ENCODE results near the gene CWC15. TPM values are rescaled to one million over a fixed set of nuclear protein-coding genes. Genes with fewer than 3 reads are reported as not detected.

Gene CWC15
- total RNA-seq, 1 donor from 2014 or later = 59.2 TPM

GRCh38 chr11:94993400-94993943 lies 20.1 kb upstream of the CWC15 start:
- Histone ChIP-seq H3K4me2 (ENCODE audit: low read length) (no peak overlapping the region), H3K4me3 (ENCODE audit: insufficient read depth, low read depth, low read length) (no peak overlapping the region), H2AFZ (ENCODE audit: low read depth, low read length) (no peak overlapping the region), H3K9me3 (ENCODE audit: insufficient read depth, low read depth, low read length) (no peaks in the 10 kb centered on the region), H3K36me3 (ENCODE audit: insufficient read depth, low read length) (no peaks in the 10 kb centered on the region), H3K9ac (ENCODE audit: low read length) (no peak overlapping the region), H3K27ac (ENCODE audit: low read depth, low read length) (no peak overlapping the region), H4K20me1 (ENCODE audit: insufficient read depth, low read length) (no peaks in the 10 kb centered on the region), H3K79me2 (ENCODE audit: insufficient read depth, low read length) (no peaks in the 10 kb centered on the region), H3K4me1 (ENCODE audit: insufficient read depth, low read length) (no peaks in the 10 kb centered on the region), H3K27me3 (ENCODE audit: insufficient read depth, low read length) (no peaks in the 10 kb centered on the region)
- Mint-ChIP-seq H3K4me1 (ENCODE audit: low read depth, unreplicated experiment) (no peaks in the 10 kb centered on the region), H3K27me3 (ENCODE audit: low read depth, unreplicated experiment) (peaks cover 11% of the 10 kb centered on the region), H3K27ac (ENCODE audit: unreplicated experiment) (no peak overlapping the region), H3K9me3 (ENCODE audit: unreplicated experiment) (no peaks in the 10 kb centered on the region), H3K36me3 (ENCODE audit: low read depth, unreplicated experiment) (no peaks in the 10 kb centered on the region), H3K4me3 (ENCODE audit: unreplicated experiment) (no peak overlapping the region)
- no peak for TF ChIP-seq EZH2 (IDR thresholded peaks at IDR 0.05; ENCODE audit: insufficient read depth, low read length)
- no peak for TF ChIP-seq CTCF (IDR thresholded peaks at IDR 0.05; ENCODE audit: insufficient read depth, low read depth, low read length)
- no peak for FAIRE-seq
- no peak for DNase-seq (ENCODE audit: low read depth)

- Histone ChIP-seq H3K9ac (ENCODE audit: low read length) (no peak overlapping the region), H3K79me2 (ENCODE audit: insufficient read depth, low read length) (no peaks in the 10 kb centered on the region), H2AFZ (ENCODE audit: low read depth, low read length) (no peak overlapping the region), H3K4me3 (ENCODE audit: insufficient read depth, low read depth, low read length) (no peak overlapping the region), H3K4me1 (ENCODE audit: insufficient read depth, low read length) (no peaks in the 10 kb centered on the region), H3K36me3 (ENCODE audit: insufficient read depth, low read length) (no peaks in the 10 kb centered on the region), H3K27ac (ENCODE audit: low read depth, low read length) (no peak overlapping the region), H3K9me3 (ENCODE audit: insufficient read depth, low read depth, low read length) (no peaks in the 10 kb centered on the region), H3K4me2 (ENCODE audit: low read length) (no peak overlapping the region), H4K20me1 (ENCODE audit: insufficient read depth, low read length) (no peaks in the 10 kb centered on the region), H3K27me3 (ENCODE audit: insufficient read depth, low read length) (no peaks in the 10 kb centered on the region)
- Mint-ChIP-seq H3K4me1 (ENCODE audit: low read depth, unreplicated experiment) (no peaks in the 10 kb centered on the region), H3K9me3 (ENCODE audit: unreplicated experiment) (no peaks in the 10 kb centered on the region), H3K4me3 (ENCODE audit: unreplicated experiment) (no peak overlapping the region), H3K27ac (ENCODE audit: unreplicated experiment) (no peak overlapping the region), H3K27me3 (ENCODE audit: low read depth, unreplicated experiment) (peaks cover 14% of the 10 kb centered on the region), H3K36me3 (ENCODE audit: low read depth, unreplicated experiment) (no peaks in the 10 kb centered on the region)
- no peak for DNase-seq (ENCODE audit: low read depth)
- TF ChIP-seq CTCF (IDR thresholded peaks at IDR 0.05; ENCODE audit: insufficient read depth, low read depth, low read length) (no peak), EZH2 (IDR thresholded peaks at IDR 0.05; ENCODE audit: insufficient read depth, low read length) (no peak)
- FAIRE-seq = no peak
These were observed 15.4 kb upstream of the CWC15 start for GRCh38 chr11:94988748-94989147.

- Histone ChIP-seq H3K36me3 (ENCODE audit: insufficient read depth, low read length) (no peaks in the 10 kb centered on the region), H3K9ac (ENCODE audit: low read length) (no peak overlapping the region), H3K4me2 (ENCODE audit: low read length) (no peak overlapping the region), H3K79me2 (ENCODE audit: insufficient read depth, low read length) (no peaks in the 10 kb centered on the region), H3K9me3 (ENCODE audit: insufficient read depth, low read depth, low read length) (no peaks in the 10 kb centered on the region), H3K4me3 (ENCODE audit: insufficient read depth, low read depth, low read length) (no peak overlapping the region), H3K27me3 (ENCODE audit: insufficient read depth, low read length) (no peaks in the 10 kb centered on the region), H4K20me1 (ENCODE audit: insufficient read depth, low read length) (no peaks in the 10 kb centered on the region), H2AFZ (ENCODE audit: low read depth, low read length) (no peak overlapping the region), H3K4me1 (ENCODE audit: insufficient read depth, low read length) (no peaks in the 10 kb centered on the region), H3K27ac (ENCODE audit: low read depth, low read length) (no peak overlapping the region)
- Mint-ChIP-seq H3K4me1 (ENCODE audit: low read depth, unreplicated experiment) (no peaks in the 10 kb centered on the region), H3K27ac (ENCODE audit: unreplicated experiment) (no peak overlapping the region), H3K36me3 (ENCODE audit: low read depth, unreplicated experiment) (no peaks in the 10 kb centered on the region), H3K4me3 (ENCODE audit: unreplicated experiment) (no peak overlapping the region), H3K9me3 (ENCODE audit: unreplicated experiment) (no peaks in the 10 kb centered on the region), H3K27me3 (ENCODE audit: low read depth, unreplicated experiment) (peaks cover 14% of the 10 kb centered on the region)
- FAIRE-seq (no peak), DNase-seq (ENCODE audit: low read depth) (no peak)
- TF ChIP-seq CTCF (IDR thresholded peaks at IDR 0.05; ENCODE audit: insufficient read depth, low read depth, low read length) (no peak), EZH2 (IDR thresholded peaks at IDR 0.05; ENCODE audit: insufficient read depth, low read length) (no peak)
These were observed 14.0 kb upstream of the CWC15 start for GRCh38 chr11:94987378-94987777.

All from astrocyte (in vitro differentiated cells and primary cell).